ENCODE data around the gene MRPL16. TPM values are rescaled to one million over a fixed set of nuclear protein-coding genes. Genes with fewer than 3 reads are reported as not detected.

Gene MRPL16
- total and polyA plus RNA-seq, 2 of the 4 experiments (the other 2 are of a cell fraction) = 43.9 to 71.3 TPM

GRCh38 chr11:59801160-59801706 lies 9.3 kb downstream of the MRPL16 start:
- dilution Hi-C loops (cut with HindIII; ENCODE audit: low sequenced_read_pairs, unreplicated experiment) = no loop called here
- Histone ChIP-seq H3K36me3 (ENCODE audit: control insufficient read depth, insufficient read depth, low read length) (peaks cover 3% of the 10 kb centered on the region), H3K27ac (ENCODE audit: insufficient read depth, low read length) (no peak overlapping the region), H2BK120ac (ENCODE audit: low read depth, low read length) (no peak overlapping the region), H3K79me1 (ENCODE audit: low read depth in 1 of 2, low read length in 2 of 2) (no peaks in the 10 kb centered on the region), H3K9me3 (ENCODE audit: control insufficient read depth, insufficient read depth, low read length) (no peaks in the 10 kb centered on the region), H2BK20ac (ENCODE audit: low read depth, low read length) (no peak overlapping the region), H3K4ac (ENCODE audit: low read depth, low read length) (no peak overlapping the region), H2AK5ac (ENCODE audit: low read depth, low read length) (no peak overlapping the region), H2AFZ (replicated peaks; ENCODE audit: low read length, poor library complexity) (no peak overlapping the region), H4K20me1 (ENCODE audit: insufficient read depth, low read length) (no peaks in the 10 kb centered on the region), H3K23ac (ENCODE audit: low read depth, low read length) (no peak overlapping the region), H4K91ac (ENCODE audit: insufficient read depth, low read depth, low read length) (no peak overlapping the region), H3K18ac (ENCODE audit: low read depth, low read length) (no peak overlapping the region), H3K4me1 (ENCODE audit: control insufficient read depth, insufficient read depth, low read length) (no peaks in the 10 kb centered on the region), H2AK9ac (replicated peaks; ENCODE audit: low read depth, low read length, poor library complexity) (no peak overlapping the region), H3K4me3 (ENCODE audit: insufficient read depth, low read depth, low read length) (no peak overlapping the region), H2BK5ac (ENCODE audit: low read depth, low read length, poor library complexity, severe bottlenecking) (no peak overlapping the region), H3K9ac (ENCODE audit: low read depth, low read length) (no peak overlapping the region), H4K8ac (ENCODE audit: low read depth in 2 of 2, low read length in 2 of 2) (no peak overlapping the region), H3K56ac (ENCODE audit: extremely low read depth, insufficient read depth, low read length) (no peak overlapping the region), H2BK15ac (ENCODE audit: low read depth, low read length) (no peak overlapping the region), H3K4me2 (ENCODE audit: low read depth, low read length) (no peak overlapping the region), H3K14ac (replicated peaks; ENCODE audit: low read depth, low read length) (no peak overlapping the region), H3K9me1 (ENCODE audit: insufficient read depth, low read length) (no peaks in the 10 kb centered on the region), H4K5ac (ENCODE audit: low read depth, low read length) (no peak overlapping the region), H3K27me3 (ENCODE audit: control insufficient read depth, insufficient read depth, low read length) (no peaks in the 10 kb centered on the region)
- intact Hi-C loops (cut with micrococcal nuclease) = loop anchor here (5.0 kb wide), 3 partner anchors 134 to 264 kb away; partner anchors contain the start of gene PATL1
- no CpG with 5 or more reads among the region's 2 CpGs for WGBS, 2 experiments (ENCODE audit: extremely low coverage in 2 of 2, insufficient read length in 1 of 2)
- ChIA-PET CTCF (interaction anchor here (0.6 to 1.2 kb wide), 5 partner anchors 45 to 629 kb away, joined by 4 to 5 read pairs (median 5); partner anchors contain the start of gene STX3), POLR2A (ENCODE audit: unreplicated experiment) (no interaction called here)
- in situ Hi-C loops (cut with MboI; ENCODE audit: low sequenced_read_pairs) = loop anchor here (5.0 to 10.0 kb wide), 2 partner anchors 44 to 246 kb away; partner anchors contain the start of gene STX3
- ATAC-seq (ENCODE audit: low read depth) (no peak), DNase-seq (no peak)
- no TSS peak for BruUV-seq (replicated peaks)
- no peak for TF ChIP-seq FOS (IDR thresholded peaks at IDR 0.05; ENCODE audit: low read depth, low read length)

Measured in IMR-90 (cell line).